Upper lobe of right lung (tissue), 1 donor: ENCODE data around the gene CHSY1. TPM values are rescaled to one million over a fixed set of nuclear protein-coding genes. Genes with fewer than 3 reads are reported as not detected.

Experiments
- ATAC-seq: fragments of 200-7000 bp; cut with Tn5 transposase; one replicate; pipeline ENCODE4 v1.9.1; 2020; ENCODE audit warnings: mild to moderate bottlenecking, moderate library complexity
- DNase-seq: peaks from one replicate; pipeline ENCODE4 v3.0.0-alpha.2; 2020
- H3K27ac ChIP-seq: fragments of 200-600 bp; one replicate; pipeline ENCODE4 v1.8.0; 2022
- H3K27me3 ChIP-seq: fragments of 200-600 bp; one replicate; pipeline ENCODE4 v1.8.0; 2022; ENCODE audit warnings: mild to moderate bottlenecking
- H3K36me3 ChIP-seq: fragments of 200-600 bp; one replicate; pipeline ENCODE4 v1.8.0; 2022
- H3K4me1 ChIP-seq: fragments of 200-600 bp; one replicate; pipeline ENCODE4 v1.8.0; 2022
- H3K4me3 ChIP-seq: fragments of 200-600 bp; one replicate; pipeline ENCODE4 v1.8.0; 2022; ENCODE audit warnings: mild to moderate bottlenecking
- H3K9me3 ChIP-seq: fragments of 200-600 bp; one replicate; pipeline ENCODE4 v1.8.0; 2022
- intact Hi-C: fragments of 100-400 bp; cut with DNase I; formaldehyde crosslinking; loops from one replicate; pipeline ENCODE4 v1.11.0; 2022
- total RNA-seq: library from RNA; stranded (reverse); fragmentation: NEBNext Ultra II Directional; extraction: Animal tissue kit (Norgen Biotek cat#: 25700); gene quantifications from one replicate; pipeline ENCODE4 v1.2.1, GENCODE V29; 2021
- TF ChIP-seq, protein P1 (sequence below): fragments of 200-600 bp; IDR thresholded peaks from one replicate; pipeline ENCODE4 v1.8.0; 2022; ENCODE audit warnings: antibody characterized with exemption
- donor health status: DM: no; HTN: yes; CAD: no; lungs with severe emphysema.

Gene CHSY1
- total RNA-seq, 1 donor from 2014 or later: 40.6 TPM

DNA sequence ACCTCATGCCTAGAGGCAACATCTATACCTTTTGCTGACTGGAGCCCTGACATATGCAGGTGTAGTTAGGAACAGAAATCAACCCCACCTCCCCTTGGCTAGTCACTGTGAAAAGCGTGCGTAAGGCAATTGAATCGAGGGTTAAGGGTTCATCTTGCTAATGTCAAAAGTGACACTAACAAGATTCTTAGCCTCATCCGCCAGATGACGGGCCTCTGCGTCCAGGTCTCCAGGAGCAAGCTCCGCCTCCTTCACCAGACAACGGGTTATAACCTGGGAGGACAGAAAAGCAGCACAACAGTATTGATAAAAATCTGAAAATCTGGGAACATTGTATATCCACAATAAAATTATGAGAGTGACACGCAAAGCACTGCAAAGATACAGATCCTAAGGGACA is 20.7 kb upstream of the CHSY1 start:
- Histone ChIP-seq H3K9me3 (no peaks in the 10 kb centered on the region), H3K27me3 (no peaks in the 10 kb centered on the region), H3K27ac (no peak overlapping the region), H3K4me1 (peaks cover 15% of the 10 kb centered on the region), H3K4me3 (no peak overlapping the region), H3K36me3 (peaks cover 67% of the 10 kb centered on the region)
- no peak for ATAC-seq
- TF ChIP-seq, protein P1, sequence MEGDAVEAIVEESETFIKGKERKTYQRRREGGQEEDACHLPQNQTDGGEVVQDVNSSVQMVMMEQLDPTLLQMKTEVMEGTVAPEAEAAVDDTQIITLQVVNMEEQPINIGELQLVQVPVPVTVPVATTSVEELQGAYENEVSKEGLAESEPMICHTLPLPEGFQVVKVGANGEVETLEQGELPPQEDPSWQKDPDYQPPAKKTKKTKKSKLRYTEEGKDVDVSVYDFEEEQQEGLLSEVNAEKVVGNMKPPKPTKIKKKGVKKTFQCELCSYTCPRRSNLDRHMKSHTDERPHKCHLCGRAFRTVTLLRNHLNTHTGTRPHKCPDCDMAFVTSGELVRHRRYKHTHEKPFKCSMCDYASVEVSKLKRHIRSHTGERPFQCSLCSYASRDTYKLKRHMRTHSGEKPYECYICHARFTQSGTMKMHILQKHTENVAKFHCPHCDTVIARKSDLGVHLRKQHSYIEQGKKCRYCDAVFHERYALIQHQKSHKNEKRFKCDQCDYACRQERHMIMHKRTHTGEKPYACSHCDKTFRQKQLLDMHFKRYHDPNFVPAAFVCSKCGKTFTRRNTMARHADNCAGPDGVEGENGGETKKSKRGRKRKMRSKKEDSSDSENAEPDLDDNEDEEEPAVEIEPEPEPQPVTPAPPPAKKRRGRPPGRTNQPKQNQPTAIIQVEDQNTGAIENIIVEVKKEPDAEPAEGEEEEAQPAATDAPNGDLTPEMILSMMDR: no peak
- intact Hi-C loops: no loop called here
- DNase-seq: no peak

DNA sequence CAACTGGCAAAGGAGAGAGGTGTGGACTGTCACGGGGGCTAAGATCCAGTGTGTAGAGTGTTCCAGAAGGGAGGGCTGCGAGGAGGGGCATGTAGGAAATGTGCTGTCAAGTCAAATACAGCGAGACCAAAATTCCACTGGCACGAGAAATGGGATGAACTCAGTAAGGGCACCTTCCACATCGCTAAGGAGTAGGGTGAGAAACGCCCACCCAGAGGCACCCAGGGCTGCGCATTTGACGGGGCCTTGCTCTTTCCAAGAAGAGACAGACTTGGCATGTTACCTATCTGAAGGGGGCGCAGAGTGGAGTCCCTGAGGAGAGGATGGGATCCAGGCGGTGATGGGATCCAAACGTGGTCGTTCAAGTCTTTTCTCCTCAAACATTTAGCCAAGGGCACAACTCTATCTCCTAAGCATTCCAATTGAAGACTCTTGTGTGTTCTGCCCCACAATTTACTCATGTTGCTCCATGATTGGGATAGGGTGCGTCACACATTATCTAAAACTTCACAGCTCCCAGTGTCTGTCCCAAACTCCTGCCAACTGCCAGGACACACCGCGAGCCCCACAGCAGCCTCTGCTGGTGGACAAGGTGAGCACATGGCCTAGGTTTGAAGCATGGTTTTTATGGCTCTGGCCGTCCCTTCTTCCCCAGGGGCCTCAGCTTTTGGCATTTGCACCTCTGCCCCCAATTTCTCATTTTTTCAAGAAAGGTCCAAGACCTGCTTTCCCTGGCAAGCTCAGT is 17.8 kb upstream of the CHSY1 start:
- no peak overlapping the region for H3K27ac ChIP-seq
- no peak for DNase-seq
- peak; percentile 26 for ATAC-seq
- peaks cover 53% of the 10 kb centered on the region for H3K36me3 ChIP-seq
- H3K27me3 ChIP-seq: no peaks in the 10 kb centered on the region
- intact Hi-C loops: no loop called here
- H3K4me1 ChIP-seq: no peaks in the 10 kb centered on the region
- TF ChIP-seq, protein P1: peak; percentile 28
- H3K4me3 ChIP-seq: no peak overlapping the region
- H3K9me3 ChIP-seq: no peaks in the 10 kb centered on the region

DNA sequence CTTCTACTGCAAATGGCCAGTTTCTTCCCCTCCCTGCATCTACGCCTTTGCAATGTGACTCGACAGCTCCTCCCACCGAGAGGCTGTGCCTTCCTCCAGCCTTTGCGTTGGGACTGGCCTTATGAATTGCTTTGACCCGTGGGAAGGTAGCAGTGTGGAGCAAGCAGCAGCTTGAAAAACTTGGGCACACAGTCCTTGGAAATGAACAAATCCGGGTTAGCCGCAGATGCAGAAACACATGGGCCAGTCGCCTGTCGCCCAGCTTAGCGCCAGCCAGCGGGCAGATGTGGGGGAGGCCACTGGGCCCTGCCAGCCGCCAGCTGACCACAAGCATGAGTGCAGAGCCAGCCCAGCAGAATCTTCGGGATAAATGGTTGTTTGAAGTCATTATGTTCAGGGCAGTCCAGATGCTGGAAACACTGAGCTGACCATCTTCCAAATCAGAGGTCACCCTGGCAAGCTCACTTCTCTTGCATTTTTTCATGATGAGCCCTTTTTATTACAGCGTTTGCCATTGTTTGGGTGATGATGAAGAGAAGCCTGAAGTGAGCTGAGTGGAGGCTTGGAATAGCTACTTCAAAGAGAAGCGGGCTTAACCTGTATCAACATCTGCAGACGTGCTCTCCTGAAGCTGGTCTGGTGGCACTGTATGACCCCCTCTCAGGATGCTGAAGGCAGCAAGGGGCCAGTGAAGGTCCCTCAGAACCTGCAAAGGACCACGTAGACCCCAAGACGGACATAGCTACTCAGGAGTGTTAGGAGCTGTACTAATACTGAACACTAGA is 15.7 kb upstream of the CHSY1 start:
- Histone ChIP-seq H3K9me3 (no peaks in the 10 kb centered on the region), H3K4me3 (no peak overlapping the region), H3K4me1 (no peaks in the 10 kb centered on the region), H3K27ac (peak overlapping the region; percentile 65), H3K27me3 (no peaks in the 10 kb centered on the region), H3K36me3 (peaks cover 32% of the 10 kb centered on the region)
- TF ChIP-seq, protein P1: no peak
- ATAC-seq: peak; percentile 45
- no peak for DNase-seq
- intact Hi-C loops: no loop called here

DNA sequence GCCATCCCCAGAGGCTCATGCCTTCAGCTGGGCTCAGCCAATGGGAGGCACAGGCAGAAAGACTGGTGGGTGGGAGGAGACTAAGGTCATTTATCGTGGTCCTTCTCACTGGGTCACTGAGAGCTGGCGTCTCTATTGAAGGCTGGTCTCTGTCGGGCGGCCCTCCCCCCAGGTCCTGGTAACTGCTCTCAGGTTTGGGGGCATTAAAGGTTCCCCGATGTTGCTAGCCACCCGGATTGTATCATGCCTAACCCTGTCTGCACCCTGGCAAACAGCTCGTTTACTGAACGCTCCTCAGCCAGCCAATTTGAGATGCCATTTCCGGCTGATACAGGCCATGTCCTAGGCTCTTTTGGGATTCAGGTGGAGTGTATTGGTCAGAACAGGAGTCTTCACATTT is 14.9 kb upstream of the CHSY1 start:
- Histone ChIP-seq H3K4me3 (no peak overlapping the region), H3K27me3 (no peaks in the 10 kb centered on the region), H3K36me3 (peaks cover 24% of the 10 kb centered on the region), H3K9me3 (no peaks in the 10 kb centered on the region), H3K27ac (peak overlapping the region; percentile 65), H3K4me1 (no peaks in the 10 kb centered on the region)
- ATAC-seq (no peak), DNase-seq (no peak)
- intact Hi-C loops: no loop called here
- TF ChIP-seq, protein P1: no peak

DNA sequence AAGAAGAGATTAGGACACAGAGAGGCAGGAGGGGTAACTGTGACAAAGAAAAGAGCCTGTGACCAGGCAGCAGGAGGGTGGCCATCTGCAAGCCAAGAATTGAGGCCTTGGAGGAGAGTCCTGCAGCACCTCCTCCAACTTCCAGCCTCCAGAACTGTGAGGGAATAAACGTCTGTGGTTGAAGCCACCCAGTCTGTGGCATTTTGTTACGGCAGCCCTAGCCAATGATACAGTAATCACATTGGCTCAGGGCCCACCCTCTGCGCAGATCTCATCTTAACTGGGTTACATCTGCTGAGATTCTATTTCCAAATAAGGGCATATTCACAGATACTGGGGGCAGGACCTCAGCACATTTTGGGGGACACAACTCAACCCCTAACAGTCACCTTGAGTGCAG is 14.2 kb upstream of the CHSY1 start:
- ATAC-seq: no peak
- intact Hi-C loops: no loop called here
- Histone ChIP-seq H3K27ac (peak overlapping the region; percentile 65), H3K36me3 (peaks cover 17% of the 10 kb centered on the region), H3K9me3 (no peaks in the 10 kb centered on the region), H3K4me1 (no peaks in the 10 kb centered on the region), H3K27me3 (no peaks in the 10 kb centered on the region), H3K4me3 (no peak overlapping the region)
- DNase-seq: no peak
- TF ChIP-seq, protein P1: no peak
